CD4-positive, alpha-beta memory T cell (primary cell): ENCODE data around the gene CDC42BPB. TPM values are rescaled to one million over a fixed set of nuclear protein-coding genes. Genes with fewer than 3 reads are reported as not detected.
A peak's percentile ranks its signal among the peaks of the same experiment; 100 is the strongest.

Source experiments
- CTCF ChIA-PET: fragments of 350-600 bp; sonication (Branson Sonifier 250); formaldehyde crosslinking; loops from one replicate; lab custom pipeline; 2021; ENCODE audit warnings: inconsistent platforms; ENCODE audit not compliant: partially characterized antibody; lab: Charles Lee
- POLR2A ChIA-PET: fragments of 350-600 bp; sonication (Branson Sonifier 250); formaldehyde crosslinking; loops from one replicate; lab custom pipeline; 2021; ENCODE audit not compliant: partially characterized antibody; lab: Charles Lee
- DNase-seq, 5 donors: peaks; one replicate each; pipeline versions ENCODE4 v3.0.0 to v3.0.0-alpha.2; 2020 to 2022; ENCODE audit warnings: mixed read lengths in 1 of 5
- H3K27ac ChIP-seq: one replicate; pipeline ENCODE4 v1.7.0; 2013; ENCODE audit warnings: low read depth, low read length
- H3K27me3 ChIP-seq: 2 replicates; pipeline ENCODE4 v1.7.0; 2013; ENCODE audit warnings: mild to moderate bottlenecking, low read length, moderate library complexity; ENCODE audit not compliant: insufficient read depth
- H3K36me3 ChIP-seq: 2 replicates; pipeline ENCODE4 v1.7.0; 2013; ENCODE audit warnings: mild to moderate bottlenecking, low read length, moderate library complexity; ENCODE audit not compliant: insufficient read depth
- H3K4me1 ChIP-seq: 2 replicates; pipeline ENCODE4 v1.7.0; 2013; ENCODE audit warnings: mild to moderate bottlenecking, low read length, moderate library complexity; ENCODE audit not compliant: insufficient read depth
- H3K4me3 ChIP-seq, 2 donors: one replicate each; pipeline ENCODE4 v1.7.0; 2013; ENCODE audit warnings: low read length in 2 of 2, mild to moderate bottlenecking in 1 of 2
- H3K9me3 ChIP-seq, 2 donors: one replicate each; pipeline ENCODE4 v1.7.0; 2013; ENCODE audit warnings: low read length in 2 of 2, control low read depth in 1 of 2; ENCODE audit not compliant: control insufficient read depth in 1 of 2
- H3K27ac Mint-ChIP-seq, 7 donors: one replicate each; pipeline ENCODE4 v1.8.0; 2020 to 2021; ENCODE audit warnings: mixed read lengths in 7 of 7, mild to moderate bottlenecking in 6 of 7, inconsistent platforms in 3 of 7, moderate library complexity in 3 of 7
- H3K27me3 Mint-ChIP-seq, 2 donors: one replicate each; pipeline ENCODE4 v1.8.0; 2020 to 2021; ENCODE audit warnings: mixed read lengths in 2 of 2
- H3K36me3 Mint-ChIP-seq, 2 donors: one replicate each; pipeline ENCODE4 v1.8.0; 2020 to 2021; ENCODE audit warnings: mixed read lengths in 2 of 2, inconsistent platforms in 1 of 2, mild to moderate bottlenecking in 1 of 2
- H3K4me1 Mint-ChIP-seq, 4 donors: one replicate each; pipeline ENCODE4 v1.8.0; 2020 to 2021; ENCODE audit warnings: mixed read lengths in 4 of 4, mild to moderate bottlenecking in 1 of 4
- H3K4me3 Mint-ChIP-seq, 8 donors: one replicate each; pipeline ENCODE4 v1.8.0; 2020 to 2021; ENCODE audit warnings: mixed read lengths in 8 of 8, mild to moderate bottlenecking in 7 of 8, moderate library complexity in 6 of 8, inconsistent platforms in 3 of 8
- H3K9me3 Mint-ChIP-seq, 8 donors: one replicate each; pipeline ENCODE4 v1.8.0; 2020 to 2021; ENCODE audit warnings: mixed read lengths in 8 of 8, mild to moderate bottlenecking in 5 of 8, inconsistent platforms in 3 of 8, moderate library complexity in 1 of 8
- intact Hi-C: fragments of 100-400 bp; cut with micrococcal nuclease; formaldehyde crosslinking; loops from one replicate; pipeline ENCODE4 v1.15.1; 2023
- polyA plus RNA-seq, 2 donors: library from polyadenylated mRNA; unstranded; fragments of 300-500 nt; fragmentation: Illumina TruSeq; gene quantifications; one replicate each; pipeline ENCODE4 v1.2.3, GENCODE V29; 2021
- total RNA-seq, 2 experiments: library from RNA; stranded (reverse); gene quantifications; one replicate each; pipeline ENCODE4 v1.2.3, GENCODE V29; 2021

CDC42BPB gene
- total and polyA plus RNA-seq, 4 experiments from 2014 or later: 0.02 to 8.4 (median 4.1) TPM

DNA sequence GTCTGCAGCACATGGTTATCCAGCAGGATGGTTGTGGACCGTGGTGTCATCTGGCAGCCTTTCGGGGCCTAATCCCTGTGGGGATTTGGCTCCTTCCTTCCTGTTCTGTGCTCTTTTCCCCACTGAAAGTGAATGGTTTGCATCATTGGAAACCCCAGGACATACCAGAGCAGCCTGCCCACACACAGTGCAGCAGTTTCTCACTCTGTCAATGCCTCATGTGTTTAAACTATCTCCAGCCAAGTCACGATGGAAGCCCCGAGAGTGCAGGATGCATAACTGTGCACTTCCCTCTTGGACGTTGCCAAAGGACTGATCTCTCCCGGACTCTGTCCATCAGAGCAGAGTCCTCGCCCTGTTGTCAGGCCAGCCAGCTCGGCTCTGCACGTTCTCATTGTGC, 163.9 kb downstream of the CDC42BPB start:
- Histone ChIP-seq H3K9me3 (no peaks in the 10 kb centered on the region), H3K4me1 (no peaks in the 10 kb centered on the region), H3K27ac (no peak overlapping the region), H3K27me3 (no peaks in the 10 kb centered on the region), H3K4me3 (no peak overlapping the region), H3K36me3 (peaks cover 47% of the 10 kb centered on the region)
- no peak for DNase-seq
- intact Hi-C loops: no loop called here
- Mint-ChIP-seq H3K4me3 (no peak overlapping the region), H3K27me3 (no peaks in the 10 kb centered on the region), H3K9me3 (no peaks in the 10 kb centered on the region), H3K27ac (no peak overlapping the region), H3K4me1 (peaks cover 0 to 1% (median under 1%) of the 10 kb centered on the region in 4 donors), H3K36me3 (peaks cover 36 to 72% of the 10 kb centered on the region in 2 donors)
- CTCF ChIA-PET: no interaction called here
- POLR2A ChIA-PET: no interaction called here

DNA sequence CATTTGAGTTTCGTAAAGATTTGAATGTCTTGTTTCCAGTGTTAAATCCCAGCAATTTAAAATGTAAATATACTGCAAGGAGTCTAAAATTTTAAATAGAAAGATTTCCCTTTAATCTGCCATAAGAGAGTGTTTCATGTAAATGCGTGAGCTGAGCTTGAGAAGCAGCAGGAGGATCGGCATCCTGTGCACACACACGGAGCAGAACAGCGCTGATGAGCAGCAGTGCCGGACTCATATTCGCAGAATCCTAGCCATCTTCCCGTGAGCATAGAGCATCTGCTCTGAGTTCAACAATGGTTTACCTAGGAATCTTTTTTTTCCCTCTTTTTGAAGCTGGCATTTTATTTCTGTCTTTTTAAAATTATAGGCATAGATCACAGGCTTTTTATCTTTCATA, 164.7 kb downstream of the CDC42BPB start:
- peak overlapping the region in 2 of 7 donors; percentile 4 to 48 for H3K27ac Mint-ChIP-seq
- intact Hi-C loops: no loop called here
- POLR2A ChIA-PET: no interaction called here
- H3K4me3 ChIP-seq: no peak overlapping the region
- no peaks in the 10 kb centered on the region for H3K9me3 ChIP-seq
- no peak overlapping the region for H3K4me3 Mint-ChIP-seq
- peaks cover 34 to 76% of the 10 kb centered on the region in 2 donors for H3K36me3 Mint-ChIP-seq
- H3K4me1 ChIP-seq: no peaks in the 10 kb centered on the region
- no peaks in the 10 kb centered on the region for H3K27me3 ChIP-seq
- H3K27ac ChIP-seq: no peak overlapping the region
- CTCF ChIA-PET: no interaction called here
- DNase-seq: no peak
- H3K27me3 Mint-ChIP-seq: no peaks in the 10 kb centered on the region
- H3K9me3 Mint-ChIP-seq: no peaks in the 10 kb centered on the region
- H3K4me1 Mint-ChIP-seq: no peaks in the 10 kb centered on the region
- H3K36me3 ChIP-seq: peaks cover 42% of the 10 kb centered on the region

DNA sequence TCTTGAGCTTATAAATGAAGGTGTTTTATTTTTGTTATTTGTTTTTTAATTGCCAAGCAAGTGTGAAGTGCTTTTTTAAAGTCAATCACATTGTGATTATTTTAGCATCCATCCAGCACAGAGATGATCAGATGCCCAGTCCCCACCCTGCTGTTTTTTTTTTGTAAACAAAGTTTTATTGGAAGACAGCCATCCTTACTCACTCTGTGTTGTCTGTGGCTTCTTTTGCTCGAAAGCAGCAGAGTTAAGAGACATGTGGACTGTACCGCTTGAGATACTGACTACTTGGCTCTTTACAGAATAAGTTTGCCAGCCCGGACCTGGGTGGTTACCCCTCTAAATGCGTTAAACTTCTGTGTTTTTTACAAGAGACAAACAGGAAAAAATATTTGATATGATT, 165.8 kb downstream of the CDC42BPB start:
- CTCF ChIA-PET: no interaction called here
- Histone ChIP-seq H3K27me3 (no peaks in the 10 kb centered on the region), H3K4me3 (no peak overlapping the region), H3K4me1 (no peaks in the 10 kb centered on the region), H3K9me3 (no peaks in the 10 kb centered on the region), H3K27ac (no peak overlapping the region), H3K36me3 (peaks cover 45% of the 10 kb centered on the region)
- peaks cover 36 to 79% of the 10 kb centered on the region in 2 donors for H3K36me3 Mint-ChIP-seq
- H3K4me3 Mint-ChIP-seq: no peak overlapping the region
- H3K9me3 Mint-ChIP-seq: no peaks in the 10 kb centered on the region
- H3K27me3 Mint-ChIP-seq: no peaks in the 10 kb centered on the region
- POLR2A ChIA-PET: no interaction called here
- intact Hi-C loops: no loop called here
- H3K27ac Mint-ChIP-seq: peak overlapping the region in 1 of 7 donors; percentile 47
- no peak for DNase-seq
- no peaks in the 10 kb centered on the region for H3K4me1 Mint-ChIP-seq

DNA sequence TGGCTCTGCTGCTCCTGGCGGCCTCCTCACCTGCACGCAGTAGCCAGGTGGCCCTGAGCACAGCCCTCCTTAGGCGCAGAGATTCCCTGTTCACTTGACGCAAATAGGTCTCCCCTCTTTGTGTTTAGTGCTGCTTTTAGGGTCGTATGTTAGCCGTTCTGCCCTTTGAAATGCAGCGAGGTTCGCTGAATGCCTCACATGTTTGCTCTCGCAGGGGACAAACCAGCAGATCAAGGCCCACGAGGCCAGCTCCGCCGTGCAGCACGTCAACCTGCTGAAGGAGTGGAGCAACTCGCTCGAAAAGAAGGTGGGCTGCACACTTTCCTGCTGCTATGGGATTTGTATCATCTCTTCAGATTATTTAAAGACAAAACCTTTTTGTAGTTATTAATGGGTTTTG, 166.2 kb downstream of the CDC42BPB start:
- intact Hi-C loops: no loop called here
- no peaks in the 10 kb centered on the region for H3K27me3 ChIP-seq
- no peak overlapping the region for H3K27ac ChIP-seq
- peaks cover 46% of the 10 kb centered on the region for H3K36me3 ChIP-seq
- Mint-ChIP-seq H3K27me3 (no peaks in the 10 kb centered on the region), H3K4me3 (no peak overlapping the region), H3K9me3 (no peaks in the 10 kb centered on the region), H3K4me1 (no peaks in the 10 kb centered on the region), H3K27ac (peak overlapping the region in 1 of 7 donors; percentile 47), H3K36me3 (peaks cover 33 to 79% of the 10 kb centered on the region in 2 donors)
- no peak overlapping the region for H3K4me3 ChIP-seq
- no peak for DNase-seq
- no peaks in the 10 kb centered on the region for H3K4me1 ChIP-seq
- ChIA-PET CTCF (no interaction called here), POLR2A (no interaction called here)
- no peaks in the 10 kb centered on the region for H3K9me3 ChIP-seq

DNA sequence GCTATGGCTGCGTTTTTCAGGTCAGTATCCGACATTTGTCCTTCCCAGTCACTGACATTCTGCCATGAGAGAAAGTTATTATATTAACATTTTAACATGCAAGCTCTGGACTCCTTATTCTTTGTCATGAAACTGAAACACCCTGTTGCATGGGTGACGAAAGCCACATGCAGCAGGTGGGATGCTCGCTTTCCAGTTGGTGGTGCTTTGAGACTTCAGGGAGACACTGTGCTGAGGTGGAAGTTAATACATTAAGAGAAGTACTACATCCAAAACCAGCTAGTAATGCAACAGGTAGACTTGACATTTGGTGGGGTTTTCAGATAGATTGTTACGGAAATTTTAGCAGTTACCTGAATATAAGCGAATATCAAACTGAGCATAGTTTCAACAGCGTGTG, 167.7 kb downstream of the CDC42BPB start:
- H3K27ac ChIP-seq: no peak overlapping the region
- no peak overlapping the region for H3K27ac Mint-ChIP-seq
- H3K36me3 ChIP-seq: peaks cover 49% of the 10 kb centered on the region

DNA sequence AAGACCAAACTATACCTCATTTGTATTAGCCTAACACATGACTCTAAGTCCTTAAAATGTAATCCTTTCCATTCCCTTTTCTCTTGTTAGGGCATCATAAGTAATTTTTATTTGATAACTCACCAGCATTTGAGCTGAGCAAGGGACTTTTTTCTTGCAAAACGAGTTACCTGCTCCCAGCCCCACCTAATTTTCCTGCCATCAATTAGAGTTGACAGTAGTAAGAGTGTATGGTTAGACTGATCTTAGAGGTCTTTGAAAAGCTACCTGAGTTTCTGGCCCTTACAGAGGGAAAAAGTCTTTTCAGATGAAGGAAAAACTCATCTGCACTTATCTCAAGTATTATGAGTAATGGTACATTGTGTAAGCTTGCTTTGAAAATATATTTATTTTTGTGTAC, 168.6 kb downstream of the CDC42BPB start:
- Mint-ChIP-seq H3K4me3 (no peak overlapping the region), H3K36me3 (peaks cover 36 to 72% of the 10 kb centered on the region in 2 donors), H3K27ac (no peak overlapping the region), H3K4me1 (no peaks in the 10 kb centered on the region), H3K27me3 (no peaks in the 10 kb centered on the region), H3K9me3 (no peaks in the 10 kb centered on the region)
- peaks cover 48% of the 10 kb centered on the region for H3K36me3 ChIP-seq
- intact Hi-C loops: no loop called here
- no peaks in the 10 kb centered on the region for H3K4me1 ChIP-seq
- no peaks in the 10 kb centered on the region for H3K27me3 ChIP-seq
- H3K9me3 ChIP-seq: no peaks in the 10 kb centered on the region
- no peak for DNase-seq
- ChIA-PET CTCF (interaction anchor here (0.9 kb wide), 1 partner anchor 12 kb away, joined by 3 read pairs; no protein-coding TSS in a partner anchor), POLR2A (no interaction called here)
- H3K4me3 ChIP-seq: no peak overlapping the region
- no peak overlapping the region for H3K27ac ChIP-seq

More for the DNA sequence above, 167.7 kb downstream of the CDC42BPB start:
- H3K4me3 Mint-ChIP-seq: no peak overlapping the region
- Histone ChIP-seq H3K27me3 (no peaks in the 10 kb centered on the region), H3K9me3 (no peaks in the 10 kb centered on the region), H3K4me3 (no peak overlapping the region), H3K4me1 (no peaks in the 10 kb centered on the region)
- H3K27me3 Mint-ChIP-seq: no peaks in the 10 kb centered on the region
- DNase-seq: no peak
- H3K36me3 Mint-ChIP-seq: peaks cover 32 to 74% of the 10 kb centered on the region in 2 donors
- POLR2A ChIA-PET: no interaction called here
- intact Hi-C loops: no loop called here
- CTCF ChIA-PET: no interaction called here
- no peaks in the 10 kb centered on the region for H3K9me3 Mint-ChIP-seq
- H3K4me1 Mint-ChIP-seq: no peaks in the 10 kb centered on the region

DNA sequence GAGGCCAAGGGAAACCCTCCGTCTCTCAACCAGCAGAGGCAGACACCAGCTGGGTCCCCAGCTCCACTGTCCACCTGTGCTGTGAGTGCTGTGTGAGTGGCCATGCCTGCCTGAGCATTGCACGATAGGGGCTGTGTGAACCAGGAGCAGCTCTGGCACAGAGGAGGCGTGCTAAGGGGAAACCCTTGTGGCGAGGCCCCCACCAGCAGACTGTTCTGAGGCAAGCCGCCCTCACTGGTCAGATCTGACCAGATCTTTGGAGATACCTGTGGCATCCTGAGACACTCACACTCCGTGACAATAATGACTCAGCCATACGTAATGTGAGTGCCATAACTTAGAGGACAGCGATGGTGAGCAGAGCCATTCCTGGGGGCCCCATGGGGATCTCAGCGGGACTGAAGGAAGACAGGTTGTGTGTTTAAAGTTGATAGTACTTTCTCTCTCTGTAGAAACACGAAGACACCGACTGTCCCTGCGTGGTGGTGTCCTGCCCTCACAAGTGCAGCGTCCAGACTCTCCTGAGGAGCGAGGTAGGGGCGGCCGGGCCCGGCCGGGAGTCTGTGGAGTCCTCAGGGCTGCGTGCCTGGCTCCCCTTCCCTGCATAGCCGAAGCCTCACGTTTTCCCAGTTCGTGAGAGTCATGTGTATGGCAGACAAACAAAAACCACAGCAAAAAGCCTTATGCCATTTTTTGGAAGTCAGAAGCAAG, 171.5 kb downstream of the CDC42BPB start:
- Histone ChIP-seq H3K27me3 (no peaks in the 10 kb centered on the region), H3K4me1 (no peaks in the 10 kb centered on the region), H3K36me3 (peaks cover 26% of the 10 kb centered on the region), H3K9me3 (no peaks in the 10 kb centered on the region), H3K4me3 (no peak overlapping the region), H3K27ac (no peak overlapping the region)
- intact Hi-C loops: no loop called here
- peaks cover 0 to 6% (median 0%) of the 10 kb centered on the region in 4 donors for H3K4me1 Mint-ChIP-seq
- peaks cover 28 to 72% of the 10 kb centered on the region in 2 donors for H3K36me3 Mint-ChIP-seq
- CTCF ChIA-PET: no interaction called here
- H3K4me3 Mint-ChIP-seq: no peak overlapping the region
- H3K9me3 Mint-ChIP-seq: peaks cover 0 to 2% (median 0%) of the 10 kb centered on the region in 8 donors
- POLR2A ChIA-PET: no interaction called here
- no peaks in the 10 kb centered on the region for H3K27me3 Mint-ChIP-seq
- DNase-seq: no peak
- peak overlapping the region in 1 of 7 donors; percentile 10 for H3K27ac Mint-ChIP-seq
